Neuronal stem cell (in vitro differentiated cells): ENCODE data around the gene CHD5.
A peak's percentile ranks its signal among the peaks of the same experiment; 100 is the strongest.

Experiments used
- DNase-seq: peaks from one replicate; pipeline ENCODE4 v3.0.0-alpha.2; 2013; ENCODE audit warnings: low spot score
- H2AFZ ChIP-seq: one replicate; pipeline ENCODE4 v1.6.1; 2013; ENCODE audit warnings: mild to moderate bottlenecking, low read length, inconsistent platforms
- H2AK5ac ChIP-seq: 2 replicates; pipeline ENCODE4 v1.6.1; 2013; ENCODE audit warnings: low read depth, mild to moderate bottlenecking, inconsistent platforms, low read length, moderate library complexity, mixed read lengths
- H2BK120ac ChIP-seq: 2 replicates; pipeline ENCODE4 v1.6.1; 2013; ENCODE audit warnings: low read depth, mild to moderate bottlenecking, inconsistent platforms, low read length, moderate library complexity, mixed read lengths
- H2BK12ac ChIP-seq: one replicate; pipeline ENCODE4 v1.6.1; 2013; ENCODE audit warnings: low read length, inconsistent platforms
- H2BK15ac ChIP-seq: 2 replicates; pipeline ENCODE4 v1.6.1; 2013; ENCODE audit warnings: mild to moderate bottlenecking, low read length, inconsistent platforms, mixed read lengths
- H2BK5ac ChIP-seq: one replicate; pipeline ENCODE4 v1.6.1; 2013; ENCODE audit warnings: inconsistent platforms, mild to moderate bottlenecking, low read length, moderate library complexity
- H3K14ac ChIP-seq: one replicate; pipeline ENCODE4 v1.6.1; 2013; ENCODE audit warnings: low read length, inconsistent platforms
- H3K18ac ChIP-seq: 2 replicates; pipeline ENCODE4 v1.6.1; 2013; ENCODE audit warnings: low read length, inconsistent platforms
- H3K23ac ChIP-seq: 2 replicates; pipeline ENCODE4 v1.6.1; 2013; ENCODE audit warnings: low read depth, mild to moderate bottlenecking, mixed read lengths, low read length, inconsistent platforms; ENCODE audit not compliant: poor library complexity
- H3K27ac ChIP-seq: replicated peaks from 3 replicates; pipeline ENCODE4 v1.5.1; 2013; ENCODE audit warnings: low read length, inconsistent platforms
- H3K27me3 ChIP-seq, 3 experiments: 2 replicates each; pipeline ENCODE4 v1.6.1; 2013; ENCODE audit warnings: low read length in 3 of 3, mild to moderate bottlenecking in 2 of 3, inconsistent platforms in 1 of 3, low read depth in 1 of 3, mixed read lengths in 1 of 3, moderate library complexity in 1 of 3; ENCODE audit not compliant: control insufficient read depth in 3 of 3, insufficient read depth in 3 of 3
- H3K36me3 ChIP-seq, 2 donors: replicated peaks in 1 of 2; 2 replicates each; pipeline ENCODE4 v1.6.1; 2013; ENCODE audit warnings: low read length in 2 of 2; ENCODE audit not compliant: control insufficient read depth in 2 of 2, insufficient read depth in 2 of 2
- H3K4ac ChIP-seq: 2 replicates; pipeline ENCODE4 v1.6.1; 2013; ENCODE audit warnings: inconsistent platforms, mild to moderate bottlenecking, low read length, moderate library complexity
- H3K4me1 ChIP-seq, 2 donors: 1 replicate in 1 of 2; 2 replicates in 1 of 2; pipeline ENCODE4 v1.6.1; 2013; ENCODE audit warnings: low read length in 2 of 2, low read depth in 1 of 2; ENCODE audit not compliant: control insufficient read depth in 2 of 2, insufficient read depth in 1 of 2
- H3K4me2 ChIP-seq: one replicate; pipeline ENCODE4 v1.6.1; 2013; ENCODE audit warnings: mild to moderate bottlenecking, low read length, inconsistent platforms; ENCODE audit not compliant: insufficient read depth, poor library complexity, severe bottlenecking
- H3K4me3 ChIP-seq, 2 donors: 2 replicates each; pipeline ENCODE4 v1.5.1; 2013; ENCODE audit warnings: low read length in 2 of 2, mild to moderate bottlenecking in 2 of 2, inconsistent platforms in 1 of 2, moderate library complexity in 1 of 2
- H3K79me1 ChIP-seq: one replicate; pipeline ENCODE4 v1.6.1; 2013; ENCODE audit warnings: low read depth, mild to moderate bottlenecking, inconsistent platforms, low read length, moderate library complexity
- H3K9ac ChIP-seq: one replicate; pipeline ENCODE4 v1.6.1; 2013; ENCODE audit warnings: mild to moderate bottlenecking, low read depth, low read length, inconsistent platforms; ENCODE audit not compliant: poor library complexity
- H3K9me3 ChIP-seq, 2 donors: replicated peaks in 1 of 2; 2 replicates each; pipeline versions ENCODE3 to v1.6.1; 2013; ENCODE audit warnings: low read length in 2 of 2, mild to moderate bottlenecking in 2 of 2, inconsistent platforms in 1 of 2, low read depth in 1 of 2, mixed read lengths in 1 of 2, moderate library complexity in 1 of 2; ENCODE audit not compliant: control insufficient read depth in 2 of 2, insufficient read depth in 1 of 2
- H4K8ac ChIP-seq: one replicate; pipeline ENCODE4 v1.6.1; 2013; ENCODE audit warnings: low read depth, mild to moderate bottlenecking, inconsistent platforms, low read length, moderate library complexity
- H4K91ac ChIP-seq: one replicate; pipeline ENCODE4 v1.6.1; 2013; ENCODE audit warnings: low read length, low read depth, mild to moderate bottlenecking, inconsistent platforms; ENCODE audit not compliant: poor library complexity
- WGBS, 2 donors: extraction: QIAGEN DNeasy Blood & Tissue Kit; methylation state at CpG; one replicate each; pipeline ENCODE4 v1.1.7; 2013; ENCODE audit warnings: missing lambda C conversion rate in 2 of 2, mixed read lengths in 1 of 2; ENCODE audit not compliant: insufficient read length in 2 of 2, insufficient replicate concordance in 1 of 2; ENCODE audit errors: extremely low coverage in 2 of 2; 5-methylcytosine and 5-hydroxymethylcytosine counted together

CHD5 gene

GRCh38 chr1:6210591-6211355, 30.7 kb upstream of the CHD5 start:
- WGBS, 2 donors: no CpG with 5 or more reads among the region's 29 CpGs
- H3K9ac ChIP-seq: peak overlapping the region; percentile 77
- no peak overlapping the region for H3K4me2 ChIP-seq
- no peak overlapping the region for H3K4me3 ChIP-seq
- H2BK5ac ChIP-seq: peak overlapping the region; percentile 29
- H3K18ac ChIP-seq: peak overlapping the region; percentile 19
- H3K27ac ChIP-seq: no peak overlapping the region
- DNase-seq: no peak
- H2AFZ ChIP-seq: no peak overlapping the region
- H2BK15ac ChIP-seq: peak overlapping the region; percentile 89
- H2AK5ac ChIP-seq: peak overlapping the region; percentile 92
- H2BK120ac ChIP-seq: no peak overlapping the region
- H3K14ac ChIP-seq: peak overlapping the region; percentile 56
- H3K4me1 ChIP-seq: peaks cover 8 to 12% of the 10 kb centered on the region in 2 donors
- peaks cover 1% of the 10 kb centered on the region for H3K79me1 ChIP-seq
- H3K9me3 ChIP-seq: peaks cover 0 to 2% of the 10 kb centered on the region in 2 donors
- no peak overlapping the region for H3K4ac ChIP-seq
- no peak overlapping the region for H4K91ac ChIP-seq
- H4K8ac ChIP-seq: no peak overlapping the region
- peak overlapping the region; percentile 30 for H2BK12ac ChIP-seq
- H3K36me3 ChIP-seq: no peaks in the 10 kb centered on the region
- H3K27me3 ChIP-seq: peaks cover 19 to 37% (median 27%) of the 10 kb centered on the region in 3 experiments
- H3K23ac ChIP-seq: peak overlapping the region; percentile 65

GRCh38 chr1:6209661-6210580, 29.8 kb upstream of the CHD5 start:
- Histone ChIP-seq H4K91ac (no peak overlapping the region), H3K4me3 (peak overlapping the region; percentile 43 to 74), H3K4me2 (peak overlapping the region; percentile 89), H2BK12ac (peak overlapping the region; percentile 4), H3K27me3 (peaks cover 21 to 42% (median 31%) of the 10 kb centered on the region in 3 experiments), H2AFZ (peak overlapping the region; percentile 98), H4K8ac (peak overlapping the region; percentile 86), H3K23ac (peak overlapping the region; percentile 98), H3K9ac (peak overlapping the region; percentile 30), H3K18ac (peak overlapping the region; percentile 93), H3K4ac (peak overlapping the region; percentile 38), H2BK15ac (peak overlapping the region; percentile 99), H3K36me3 (no peaks in the 10 kb centered on the region), H2BK120ac (no peak overlapping the region), H3K79me1 (peaks cover 1% of the 10 kb centered on the region), H3K27ac (no peak overlapping the region), H2AK5ac (peak overlapping the region; percentile 90), H2BK5ac (peak overlapping the region; percentile 29), H3K14ac (no peak overlapping the region), H3K4me1 (peaks cover 11 to 14% of the 10 kb centered on the region in 2 donors), H3K9me3 (peaks cover 0 to 2% of the 10 kb centered on the region in 2 donors)
- DNase-seq: no peak
- WGBS, 2 donors: no CpG with 5 or more reads among the region's 17 CpGs

GRCh38 chr1:6208723-6209660, 28.9 kb upstream of the CHD5 start:
- Histone ChIP-seq H2BK5ac (peak overlapping the region; percentile 29), H3K79me1 (peaks cover 1% of the 10 kb centered on the region), H3K4me3 (peak overlapping the region; percentile 43 to 77), H3K4ac (no peak overlapping the region), H3K14ac (peak overlapping the region; percentile 89), H3K18ac (peak overlapping the region; percentile 95), H3K23ac (peak overlapping the region; percentile 98), H3K9ac (peak overlapping the region; percentile 86), H2BK12ac (peak overlapping the region; percentile 90), H3K36me3 (no peaks in the 10 kb centered on the region), H3K4me1 (peaks cover 12 to 16% of the 10 kb centered on the region in 2 donors), H3K27me3 (peaks cover 21 to 42% (median 31%) of the 10 kb centered on the region in 3 experiments), H2BK120ac (no peak overlapping the region), H2AFZ (peak overlapping the region; percentile 98), H3K27ac (no peak overlapping the region), H4K91ac (no peak overlapping the region), H3K4me2 (peak overlapping the region; percentile 89), H3K9me3 (peaks cover 0 to 2% of the 10 kb centered on the region in 2 donors), H2BK15ac (peak overlapping the region; percentile 99), H4K8ac (peak overlapping the region; percentile 86), H2AK5ac (peak overlapping the region; percentile 90)
- DNase-seq: peak; percentile 37
- no CpG with 5 or more reads among the region's 99 CpGs for WGBS, 2 donors
